Mesenchymal stem cell (in vitro differentiated cells and primary cell): ENCODE results near the gene IL2RA.

Source experiments
- DNase-seq: peaks from one replicate; pipeline ENCODE4 v3.0.0-alpha.2; 2013
- H2AFZ ChIP-seq: one replicate; pipeline ENCODE4 v1.6.1; 2013; ENCODE audit warnings: low read depth, mild to moderate bottlenecking, control low read depth, inconsistent platforms, low read length, moderate library complexity
- H2AK5ac ChIP-seq: 2 replicates; pipeline ENCODE4 v1.6.1; 2013; ENCODE audit warnings: low read length, moderate library complexity, mild to moderate bottlenecking, inconsistent platforms; ENCODE audit not compliant: severe bottlenecking
- H2BK120ac ChIP-seq: one replicate; pipeline ENCODE4 v1.6.1; 2013; ENCODE audit warnings: low read depth, mild to moderate bottlenecking, inconsistent platforms, low read length, moderate library complexity
- H2BK12ac ChIP-seq, 2 experiments: one replicate each; pipeline ENCODE4 v1.6.1; 2013; ENCODE audit warnings: inconsistent platforms in 2 of 2, low read length in 2 of 2, mild to moderate bottlenecking in 2 of 2, moderate library complexity in 2 of 2, control low read depth in 1 of 2
- H2BK15ac ChIP-seq: one replicate; pipeline ENCODE4 v1.6.1; 2013; ENCODE audit warnings: mild to moderate bottlenecking, low read depth, inconsistent platforms; ENCODE audit not compliant: poor library complexity, severe bottlenecking
- H2BK5ac ChIP-seq: 2 replicates; pipeline ENCODE4 v1.6.1; 2013; ENCODE audit warnings: low read depth, mild to moderate bottlenecking, low read length, control low read depth, inconsistent platforms; ENCODE audit not compliant: poor library complexity, severe bottlenecking
- H3K14ac ChIP-seq, 2 experiments: one replicate each; pipeline ENCODE4 v1.6.1; 2013; ENCODE audit warnings: inconsistent platforms in 2 of 2, low read length in 2 of 2, control low read depth in 1 of 2, mild to moderate bottlenecking in 1 of 2, moderate library complexity in 1 of 2
- H3K18ac ChIP-seq, 2 experiments: one replicate each; pipeline ENCODE4 v1.6.1; 2013; ENCODE audit warnings: inconsistent platforms in 2 of 2, low read length in 2 of 2, control low read depth in 1 of 2, low read depth in 1 of 2, mild to moderate bottlenecking in 1 of 2
- H3K23ac ChIP-seq, 2 experiments: one replicate each; pipeline ENCODE4 v1.6.1; 2013; ENCODE audit warnings: inconsistent platforms in 2 of 2, low read length in 2 of 2, mild to moderate bottlenecking in 2 of 2, moderate library complexity in 2 of 2, control low read depth in 1 of 2
- H3K27ac ChIP-seq: 2 replicates; pipeline ENCODE4 v1.5.1; 2013; ENCODE audit warnings: mild to moderate bottlenecking, moderate library complexity, low read length, control low read depth, inconsistent platforms; ENCODE audit not compliant: poor library complexity, severe bottlenecking
- H3K27me3 ChIP-seq, 2 experiments: 2 replicates each; pipeline versions ENCODE4 v1.6.1 to v1.7.0; 2013; ENCODE audit warnings: low read length in 2 of 2, mild to moderate bottlenecking in 2 of 2, moderate library complexity in 2 of 2, control low read depth in 1 of 2, inconsistent platforms in 1 of 2; ENCODE audit not compliant: control insufficient read depth in 1 of 2, insufficient read depth in 1 of 2
- H3K36me3 ChIP-seq, 2 experiments: 2 replicates each; pipeline versions ENCODE4 v1.6.1 to v1.7.0; 2013; ENCODE audit warnings: low read length in 2 of 2, control low read depth in 1 of 2, inconsistent platforms in 1 of 2, low read depth in 1 of 2, mild to moderate bottlenecking in 1 of 2; ENCODE audit not compliant: insufficient read depth in 2 of 2, control insufficient read depth in 1 of 2
- H3K4ac ChIP-seq, 2 experiments: one replicate each; pipeline ENCODE4 v1.6.1; 2013; ENCODE audit warnings: inconsistent platforms in 2 of 2, low read length in 2 of 2, mild to moderate bottlenecking in 2 of 2, moderate library complexity in 2 of 2, control low read depth in 1 of 2, low read depth in 1 of 2
- H3K4me1 ChIP-seq: 2 replicates; pipeline ENCODE4 v1.6.1; 2013; ENCODE audit warnings: low read depth, low read length, control low read depth; ENCODE audit not compliant: control insufficient read depth, insufficient read depth
- H3K4me2 ChIP-seq: 2 replicates; pipeline ENCODE4 v1.6.1; 2013; ENCODE audit warnings: low read length, mild to moderate bottlenecking, inconsistent platforms; ENCODE audit not compliant: poor library complexity, severe bottlenecking
- H3K4me3 ChIP-seq, 2 experiments: 2 replicates each; pipeline versions ENCODE4 v1.5.1 to v1.7.0; 2013; ENCODE audit warnings: low read length in 2 of 2, mild to moderate bottlenecking in 2 of 2, control low read depth in 1 of 2, low read depth in 1 of 2; ENCODE audit not compliant: insufficient read depth in 1 of 2
- H3K79me1 ChIP-seq: replicated peaks from 2 replicates; pipeline ENCODE4 v1.6.1; 2013; ENCODE audit warnings: mild to moderate bottlenecking, control low read depth, low read length, inconsistent platforms; ENCODE audit not compliant: poor library complexity, severe bottlenecking
- H3K9ac ChIP-seq: 2 replicates; pipeline ENCODE4 v1.7.0; 2013; ENCODE audit warnings: mild to moderate bottlenecking, low read length, moderate library complexity
- H3K9me3 ChIP-seq: 2 replicates; pipeline ENCODE4 v1.7.0; 2013; ENCODE audit warnings: mild to moderate bottlenecking, low read length; ENCODE audit not compliant: control insufficient read depth
- H4K8ac ChIP-seq: one replicate; pipeline ENCODE4 v1.6.1; 2013; ENCODE audit warnings: inconsistent platforms, mild to moderate bottlenecking, low read length, moderate library complexity
- H4K91ac ChIP-seq: one replicate; pipeline ENCODE4 v1.6.1; 2013; ENCODE audit warnings: mild to moderate bottlenecking, low read length, inconsistent platforms
- WGBS: methylation state at CpG from one replicate; pipeline ENCODE4 v1.1.7; 2013; ENCODE audit warnings: mixed read lengths; 5-methylcytosine and 5-hydroxymethylcytosine counted together

Gene IL2RA

GRCh38 chr10:6088721-6089333 lies 26.7 kb upstream of the IL2RA start, which contains the start of gene RBM17:
Gene RBM17, plus strand, starts transcription at chr10:6089034. Its CDS starts 8,032 bp downstream, at chr10:6097066.
- peak within 1 kb of the TSS; percentile 95 for H3K4me2 ChIP-seq
- WGBS: 0% methylated on average over 26 of the region's 77 CpGs
- no peaks in the 10 kb centered on the region for H3K9me3 ChIP-seq
- peak within 1 kb of the TSS; percentile 66 for H4K91ac ChIP-seq
- peak within 1 kb of the TSS; percentile 57 for H4K8ac ChIP-seq
- H2AFZ ChIP-seq: peak within 1 kb of the TSS; percentile 69
- H3K9ac ChIP-seq: peak within 1 kb of the TSS; percentile 91
- peak within 1 kb of the TSS; percentile 37 for H3K27ac ChIP-seq
- H3K4me1 ChIP-seq: peaks cover 7% of the 10 kb centered on the region
- no peak within 1 kb of the TSS for H2AK5ac ChIP-seq
- H3K23ac ChIP-seq: peak within 1 kb of the TSS in 1 of 2 experiments; percentile 80
- H3K4me3 ChIP-seq: peak within 1 kb of the TSS; percentile 89 to 96
- peak within 1 kb of the TSS; percentile 85 for H2BK120ac ChIP-seq
- peak within 1 kb of the TSS; percentile 71 for H2BK5ac ChIP-seq
- peaks cover 0 to 4% of the 10 kb centered on the region in 2 experiments for H3K27me3 ChIP-seq
- H2BK12ac ChIP-seq: no peak within 1 kb of the TSS
- H3K36me3 ChIP-seq: no peaks in the 10 kb centered on the region
- H3K79me1 ChIP-seq: no peaks in the 10 kb centered on the region
- DNase-seq: peak; percentile 92
- no peak within 1 kb of the TSS for H2BK15ac ChIP-seq
- H3K18ac ChIP-seq: peak within 1 kb of the TSS; percentile 71 to 86
- H3K14ac ChIP-seq: peak within 1 kb of the TSS in 1 of 2 experiments; percentile 55
- H3K4ac ChIP-seq: peak within 1 kb of the TSS; percentile 61 to 92

DNA sequence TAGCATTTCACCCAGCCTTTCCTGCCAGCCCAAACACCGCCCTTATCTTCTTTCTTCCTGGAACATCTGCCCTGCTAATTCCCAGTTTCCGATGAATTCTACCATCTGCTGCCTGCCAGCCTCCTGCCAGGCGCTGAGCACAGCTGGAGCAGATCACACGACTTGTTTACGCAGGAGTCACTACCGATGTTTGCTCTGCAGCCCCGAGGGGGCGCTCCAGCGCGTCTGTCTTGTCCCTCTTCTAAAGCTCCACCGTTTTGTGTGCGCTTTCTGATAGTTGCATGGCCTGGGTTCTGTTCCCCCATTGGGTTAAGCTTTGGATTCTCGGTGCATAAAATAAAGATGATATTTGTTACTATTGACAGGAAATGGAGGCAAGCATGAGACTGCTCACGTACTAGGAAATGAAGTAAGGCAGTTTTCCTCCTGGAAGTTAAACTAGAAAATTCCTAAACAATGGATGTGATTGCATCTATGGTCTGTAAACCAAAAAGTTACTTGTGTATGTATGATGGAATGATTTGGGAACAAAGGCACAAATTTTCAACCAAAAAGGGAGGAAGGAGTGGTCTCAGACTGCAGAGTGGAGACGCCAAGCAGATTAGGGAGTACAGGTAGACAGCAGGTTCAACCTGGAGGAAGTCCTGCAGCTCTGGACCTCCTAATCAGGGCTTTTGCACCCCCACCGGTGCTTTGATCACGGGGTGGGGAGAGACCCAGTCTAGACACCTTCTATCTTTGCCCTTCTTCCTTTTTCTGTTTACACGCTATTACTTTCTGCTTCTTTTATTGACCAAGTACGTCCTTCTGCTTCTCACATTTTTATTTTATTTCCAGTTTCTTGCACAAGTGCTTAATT lies 24.4 kb upstream of the IL2RA start:
- no peaks in the 10 kb centered on the region for H3K79me1 ChIP-seq
- H2AFZ ChIP-seq: no peak overlapping the region
- no peaks in the 10 kb centered on the region for H3K9me3 ChIP-seq
- H3K4ac ChIP-seq: no peak overlapping the region
- H4K91ac ChIP-seq: no peak overlapping the region
- H3K18ac ChIP-seq: no peak overlapping the region
- H4K8ac ChIP-seq: peak overlapping the region; percentile 20
- H3K14ac ChIP-seq: no peak overlapping the region
- H2BK120ac ChIP-seq: no peak overlapping the region
- no peaks in the 10 kb centered on the region for H3K36me3 ChIP-seq
- H3K4me2 ChIP-seq: peak overlapping the region; percentile 49
- H2BK15ac ChIP-seq: peak overlapping the region; percentile 83
- WGBS: 25% methylated on average over 19 of the region's 19 CpGs
- no peak overlapping the region for H2BK12ac ChIP-seq
- peak overlapping the region; percentile 82 for H3K9ac ChIP-seq
- H3K27ac ChIP-seq: no peak overlapping the region
- no peak overlapping the region for H2AK5ac ChIP-seq
- peaks cover 7% of the 10 kb centered on the region for H3K4me1 ChIP-seq
- H3K23ac ChIP-seq: peak overlapping the region in 1 of 2 experiments; percentile 1
- H3K27me3 ChIP-seq: peaks cover 6 to 25% of the 10 kb centered on the region in 2 experiments
- peak; percentile 88 for DNase-seq
- H3K4me3 ChIP-seq: peak overlapping the region in 1 of 2 experiments; percentile 54
- H2BK5ac ChIP-seq: no peak overlapping the region

- Histone ChIP-seq H3K4ac (no peak overlapping the region), H2AFZ (no peak overlapping the region), H3K4me2 (no peak overlapping the region), H2AK5ac (no peak overlapping the region), H3K4me3 (no peak overlapping the region), H2BK15ac (no peak overlapping the region), H3K9ac (peak overlapping the region; percentile 33), H4K8ac (no peak overlapping the region), H3K27me3 (peaks cover 6 to 27% of the 10 kb centered on the region in 2 experiments), H3K4me1 (peaks cover 4% of the 10 kb centered on the region), H2BK12ac (no peak overlapping the region), H2BK5ac (no peak overlapping the region), H3K9me3 (no peaks in the 10 kb centered on the region), H4K91ac (no peak overlapping the region), H3K14ac (no peak overlapping the region), H3K18ac (no peak overlapping the region), H3K36me3 (no peaks in the 10 kb centered on the region), H3K23ac (no peak overlapping the region), H2BK120ac (no peak overlapping the region), H3K79me1 (no peaks in the 10 kb centered on the region), H3K27ac (no peak overlapping the region)
- no peak for DNase-seq
- WGBS: 60% methylated on average over 15 of the region's 17 CpGs
Measured at GRCh38 chr10:6083523-6084475, 21.6 kb upstream of the IL2RA start.
